ENCODE results near the gene PXK. TPM values are rescaled to one million over a fixed set of nuclear protein-coding genes. Genes with fewer than 3 reads are reported as not detected.

Gene PXK
- total RNA-seq, 3 donors from 2014 or later (not counting 1 experiment from before 2014, with no cell fraction given) = 42.1 to 53.8 (median 48.9) TPM

GRCh38 chr3:58317811-58318210 is 14.9 kb upstream of the PXK start:
- Histone ChIP-seq H3K4me1 (ENCODE audit: control insufficient read depth, insufficient read depth, low read length) (no peaks in the 10 kb centered on the region), H3K4me3 (ENCODE audit: low read length) (no peak overlapping the region), H3K36me3 (ENCODE audit: control insufficient read depth, insufficient read depth, low read length) (peaks cover 51% of the 10 kb centered on the region), H3K9me3 (ENCODE audit: control insufficient read depth, insufficient read depth, low read length) (no peaks in the 10 kb centered on the region), H3K27me3 (ENCODE audit: control insufficient read depth, insufficient read depth, low read length) (no peaks in the 10 kb centered on the region), H3K27ac (ENCODE audit: low read length) (no peak overlapping the region)
- Mint-ChIP-seq H3K4me1 (no peaks in the 10 kb centered on the region), H3K36me3 (no peaks in the 10 kb centered on the region), H3K9me3 (no peaks in the 10 kb centered on the region), H3K27me3 (ENCODE audit: low read depth in 2 of 2) (no peaks in the 10 kb centered on the region), H3K27ac (no peak overlapping the region), H3K4me3 (no peak overlapping the region)
- intact Hi-C loops (cut with micrococcal nuclease) = no loop called here
- no peak for TF ChIP-seq CTCF (IDR thresholded peaks at IDR 0.05)
- DNase-seq = no peak
- 85% methylated on average over 2 of the region's 2 CpGs for WGBS (ENCODE audit: insufficient coverage)
- ATAC-seq = no peak

GRCh38 chr3:58321791-58322190 is 10.9 kb upstream of the PXK start:
- H3K27me3 Mint-ChIP-seq (ENCODE audit: low read depth in 2 of 2) = no peaks in the 10 kb centered on the region
- H3K9me3 Mint-ChIP-seq = no peaks in the 10 kb centered on the region
- H3K9me3 ChIP-seq (ENCODE audit: control insufficient read depth, insufficient read depth, low read length) = no peaks in the 10 kb centered on the region
- no peaks in the 10 kb centered on the region for H3K27me3 ChIP-seq (ENCODE audit: control insufficient read depth, insufficient read depth, low read length)
- 93% methylated on average over 7 of the region's 7 CpGs for WGBS (ENCODE audit: insufficient coverage)
- no peaks in the 10 kb centered on the region for H3K4me1 ChIP-seq (ENCODE audit: control insufficient read depth, insufficient read depth, low read length)
- peaks cover 25% of the 10 kb centered on the region for H3K36me3 ChIP-seq (ENCODE audit: control insufficient read depth, insufficient read depth, low read length)
- intact Hi-C loops (cut with micrococcal nuclease) = loop anchor here (1.0 to 2.0 kb wide), 3 partner anchors 93 to 309 kb away; no protein-coding TSS in a partner anchor
- H3K27ac Mint-ChIP-seq = no peak overlapping the region
- H3K36me3 Mint-ChIP-seq = no peaks in the 10 kb centered on the region
- no peaks in the 10 kb centered on the region for H3K4me1 Mint-ChIP-seq
- no peak for DNase-seq
- H3K4me3 Mint-ChIP-seq = no peak overlapping the region
- ATAC-seq = no peak
- no peak overlapping the region for H3K27ac ChIP-seq (ENCODE audit: low read length)
- TF ChIP-seq CTCF (IDR thresholded peaks at IDR 0.05) = no peak
- no peak overlapping the region for H3K4me3 ChIP-seq (ENCODE audit: low read length)

- Mint-ChIP-seq H3K27me3 (ENCODE audit: low read depth in 2 of 2) (no peaks in the 10 kb centered on the region), H3K9me3 (no peaks in the 10 kb centered on the region), H3K4me3 (no peak overlapping the region), H3K4me1 (no peaks in the 10 kb centered on the region), H3K27ac (no peak overlapping the region), H3K36me3 (no peaks in the 10 kb centered on the region)
- 100% methylated on average over 1 of the region's 1 CpG for WGBS (ENCODE audit: insufficient coverage)
- Histone ChIP-seq H3K27ac (ENCODE audit: low read length) (no peak overlapping the region), H3K36me3 (ENCODE audit: control insufficient read depth, insufficient read depth, low read length) (peaks cover 16% of the 10 kb centered on the region), H3K27me3 (ENCODE audit: control insufficient read depth, insufficient read depth, low read length) (no peaks in the 10 kb centered on the region), H3K9me3 (ENCODE audit: control insufficient read depth, insufficient read depth, low read length) (no peaks in the 10 kb centered on the region), H3K4me1 (ENCODE audit: control insufficient read depth, insufficient read depth, low read length) (no peaks in the 10 kb centered on the region), H3K4me3 (ENCODE audit: low read length) (no peak overlapping the region)
- ATAC-seq (no peak), DNase-seq (no peak)
- intact Hi-C loops (cut with micrococcal nuclease) = no loop called here
- TF ChIP-seq CTCF (IDR thresholded peaks at IDR 0.05) = no peak
Measured at GRCh38 chr3:58322793-58323192, 9.9 kb upstream of the PXK start.
